ENCODE measurements around the gene PUSL1. TPM values are rescaled to one million over a fixed set of nuclear protein-coding genes. Genes with fewer than 3 reads are reported as not detected.
"Not testable (repeated sequence)": the region's sequence is repeated elsewhere in the genome, so short reads cannot be mapped to it uniquely, and the experiment has no call there.

PUSL1 gene
- total RNA-seq, 2 experiments from 2014 or later, result 26.3 to 27.2 TPM

DNA sequence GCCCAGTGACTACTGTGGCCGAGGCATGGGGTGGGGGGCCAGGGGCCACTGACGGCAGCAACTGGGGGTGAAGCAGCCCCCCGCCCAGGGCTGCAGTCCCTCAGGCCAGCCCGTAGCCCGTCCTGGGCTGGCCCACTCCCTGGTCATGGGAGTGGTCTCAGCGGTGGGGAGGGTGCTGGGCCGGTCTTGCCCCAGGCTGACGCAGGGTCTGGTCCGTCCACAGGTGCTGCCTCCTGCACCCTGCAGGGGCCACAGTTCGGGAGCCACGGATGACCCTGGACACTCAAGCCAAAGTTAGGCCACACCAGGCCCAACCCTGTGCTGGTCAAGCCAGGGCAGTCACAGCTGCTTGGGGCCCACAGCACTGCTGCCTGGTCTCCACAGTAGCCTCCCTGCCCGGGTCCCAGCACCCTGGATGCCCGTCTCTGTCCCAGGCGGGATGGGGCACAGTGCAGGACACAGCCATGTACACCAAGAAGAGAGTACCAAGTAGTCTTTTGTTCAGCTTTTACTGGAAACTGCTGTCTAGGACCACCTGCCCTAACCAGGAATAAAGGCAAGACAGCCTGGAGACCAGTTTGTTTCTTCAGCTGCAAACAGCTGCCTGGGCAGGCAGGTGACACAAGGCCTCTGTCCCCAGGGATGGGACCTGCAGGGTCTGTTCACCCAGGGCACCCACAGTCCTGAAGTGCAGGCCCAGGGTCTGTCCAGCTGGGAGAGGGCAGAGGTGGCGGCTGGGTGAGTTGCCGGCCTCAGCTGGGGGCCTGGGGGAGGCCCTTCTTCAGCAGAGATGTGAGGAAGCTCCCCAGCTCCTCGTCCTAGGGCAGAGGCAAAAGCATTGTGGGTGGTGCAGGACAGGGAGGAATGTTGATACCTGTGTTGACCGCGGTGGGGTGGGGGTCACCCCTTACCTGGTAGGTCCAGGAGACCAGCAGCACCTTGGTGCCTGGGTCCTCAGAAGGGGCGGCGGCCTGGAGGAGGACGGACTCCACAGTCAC is 3.0 kb downstream of the PUSL1 start:
- ATAC-seq (no peak), DNase-seq (no peak)
- H3K36me3 Mint-ChIP-seq, result peaks cover 8% of the 10 kb centered on the region
- CTCF ChIA-PET, result no interaction called here
- peaks cover 12% of the 10 kb centered on the region for H3K4me1 Mint-ChIP-seq
- H3K4me3 Mint-ChIP-seq, result no peak overlapping the region
- no peaks in the 10 kb centered on the region for H3K27me3 Mint-ChIP-seq
- H3K9me3 Mint-ChIP-seq (ENCODE audit: low read depth), result no peaks in the 10 kb centered on the region
- H3K27ac Mint-ChIP-seq, result no peak overlapping the region

DNA sequence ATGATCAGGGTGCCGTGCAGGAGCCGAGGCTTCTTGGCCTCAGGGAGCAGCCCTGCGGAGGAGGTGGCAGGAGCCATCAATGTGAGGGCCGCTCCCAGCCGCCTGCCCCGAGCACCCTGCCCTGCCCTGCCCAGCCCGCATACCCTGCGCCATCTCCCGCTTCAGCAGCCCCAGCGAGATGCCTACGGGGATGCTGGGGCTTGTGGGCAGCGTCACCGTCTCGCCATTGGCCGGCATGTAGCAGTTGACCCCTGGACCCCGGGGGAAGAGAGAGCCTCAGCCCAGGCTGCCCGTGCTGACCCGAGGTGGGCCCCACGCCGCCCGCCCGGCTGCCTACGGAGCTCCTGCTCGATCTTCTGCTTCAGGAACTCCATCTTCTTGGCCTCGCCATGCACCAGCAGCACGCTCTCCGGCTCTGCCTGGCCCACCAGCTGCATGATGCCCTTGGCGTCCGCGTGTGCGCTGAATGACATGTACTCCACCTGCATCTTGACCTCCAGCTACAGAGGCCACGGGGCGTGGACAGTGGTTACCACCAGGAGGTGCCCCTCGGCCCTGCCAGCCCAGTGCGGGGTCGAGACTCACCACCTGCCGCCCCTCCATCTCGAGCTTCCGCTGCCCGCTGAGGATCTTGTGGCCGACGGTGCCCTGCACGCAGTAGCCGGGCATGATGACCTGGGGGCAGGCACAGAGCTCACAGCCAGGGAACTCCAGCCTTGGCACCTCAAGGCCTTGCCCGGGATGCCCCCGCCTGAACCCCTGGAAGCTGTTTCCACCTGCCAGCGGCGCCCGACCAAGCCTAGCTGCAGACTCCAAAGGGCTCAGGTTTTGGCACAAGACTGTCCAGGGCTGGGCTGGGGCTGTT is 4.3 kb downstream of the PUSL1 start:
- DNase-seq (no peak), ATAC-seq (no peak)
- Mint-ChIP-seq H3K4me3 (no peak overlapping the region), H3K4me1 (peaks cover 4% of the 10 kb centered on the region), H3K36me3 (peaks cover 12% of the 10 kb centered on the region), H3K27ac (no peak overlapping the region), H3K9me3 (ENCODE audit: low read depth) (no peaks in the 10 kb centered on the region), H3K27me3 (no peaks in the 10 kb centered on the region)
- CTCF ChIA-PET, result interaction anchor here (1.0 kb wide), 1 partner anchor 13 kb away, joined by 3 read pairs; no protein-coding TSS in a partner anchor

DNA sequence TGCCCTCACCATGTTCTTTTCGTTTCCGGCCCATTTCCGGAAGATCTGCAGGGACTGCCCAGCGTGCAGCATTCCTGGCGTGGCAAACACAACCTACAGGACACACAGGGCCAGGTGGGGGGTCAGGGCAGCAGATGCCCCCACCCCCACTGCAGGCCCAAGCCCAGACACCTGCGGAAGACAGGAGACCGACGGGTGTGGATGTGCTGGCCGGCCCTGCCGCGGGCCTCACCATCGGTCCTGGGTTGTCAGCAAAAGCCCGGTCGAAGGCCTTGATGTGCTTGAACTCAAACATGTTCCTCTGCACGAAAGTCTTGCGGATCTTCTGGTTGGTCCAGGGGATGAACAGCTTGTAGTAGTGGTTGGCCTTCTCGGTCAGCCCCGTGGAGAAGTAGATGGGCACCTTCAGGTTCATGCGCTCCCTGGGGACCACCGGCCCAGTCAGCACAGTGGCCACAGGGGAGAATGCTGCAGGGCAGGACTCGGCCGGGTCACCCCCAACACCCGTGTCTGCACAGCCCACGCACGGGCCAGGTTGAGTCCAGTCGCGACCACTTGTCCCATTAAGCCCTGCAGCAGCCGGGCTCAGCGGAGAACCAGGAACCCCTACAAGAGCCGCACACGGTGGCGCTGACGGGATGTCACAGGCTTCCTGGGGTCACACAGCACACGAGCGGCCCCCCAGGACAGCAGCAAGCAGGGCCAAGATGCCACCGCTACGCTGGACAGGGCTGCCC is 5.3 kb downstream of the PUSL1 start:
- no peak overlapping the region for H3K27ac Mint-ChIP-seq
- peaks cover 14% of the 10 kb centered on the region for H3K36me3 Mint-ChIP-seq
- CTCF ChIA-PET, result interaction anchor here (1.0 kb wide), 1 partner anchor 14 kb away, joined by 3 read pairs; no protein-coding TSS in a partner anchor
- no peaks in the 10 kb centered on the region for H3K9me3 Mint-ChIP-seq (ENCODE audit: low read depth)
- peaks cover 4% of the 10 kb centered on the region for H3K4me1 Mint-ChIP-seq
- ATAC-seq (no peak), DNase-seq (no peak)
- no peaks in the 10 kb centered on the region for H3K27me3 Mint-ChIP-seq
- H3K4me3 Mint-ChIP-seq, result no peak overlapping the region

DNA sequence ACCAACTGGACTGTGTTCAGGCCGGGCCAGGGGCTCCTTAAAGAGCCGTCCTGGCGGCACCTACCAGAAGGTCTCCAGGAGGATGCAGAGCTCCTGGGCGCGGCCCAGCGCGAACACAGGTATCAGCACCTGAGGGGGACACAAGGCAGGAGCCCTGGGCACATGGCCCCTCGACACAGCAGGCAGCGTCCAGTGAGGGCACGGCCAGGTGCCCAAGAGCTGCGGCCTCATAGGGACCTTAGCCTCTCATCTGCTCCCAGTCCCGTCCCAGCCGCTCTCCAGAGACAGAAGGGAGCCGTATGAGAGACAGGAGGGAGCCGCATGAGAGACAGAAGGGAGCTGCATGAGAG is 5.8 kb downstream of the PUSL1 start:
- H3K27ac Mint-ChIP-seq, result no peak overlapping the region
- peaks cover 16% of the 10 kb centered on the region for H3K36me3 Mint-ChIP-seq

DNA sequence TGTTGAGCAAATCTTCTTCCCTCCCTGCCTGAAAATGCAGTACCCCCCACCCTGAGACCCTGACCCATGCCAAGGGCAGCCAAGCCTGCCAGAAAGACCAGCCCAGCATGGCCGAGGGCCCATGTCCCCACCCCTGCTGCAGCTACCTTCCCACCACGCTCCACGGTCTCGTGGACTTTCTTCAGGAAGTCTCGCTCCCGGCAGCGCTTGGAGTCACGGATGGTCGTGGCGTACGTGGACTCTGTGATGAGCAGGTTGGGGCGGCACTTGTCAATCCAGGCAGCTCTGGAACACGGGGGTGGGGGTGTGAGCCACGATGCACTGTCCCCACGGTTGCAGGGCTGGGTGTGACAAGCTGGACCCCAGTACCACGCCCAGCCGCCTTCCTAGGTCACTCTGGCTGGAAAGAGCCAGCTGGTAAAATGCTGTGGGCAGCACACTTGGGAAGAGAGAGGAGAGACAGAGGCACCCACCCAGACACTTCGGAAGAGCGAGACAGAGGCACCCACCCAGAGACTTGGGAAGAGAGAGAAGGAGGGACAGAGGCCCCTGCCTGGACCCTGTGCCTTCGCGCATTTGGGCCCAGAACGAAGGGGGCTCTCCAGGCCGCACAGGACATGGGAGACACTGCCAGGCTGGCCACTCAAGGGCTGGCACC is 6.4 kb downstream of the PUSL1 start:
- Mint-ChIP-seq H3K27ac (no peak overlapping the region), H3K9me3 (ENCODE audit: low read depth) (no peaks in the 10 kb centered on the region), H3K4me3 (no peak overlapping the region), H3K36me3 (peaks cover 16% of the 10 kb centered on the region), H3K27me3 (no peaks in the 10 kb centered on the region), H3K4me1 (peaks cover 3% of the 10 kb centered on the region)
- DNase-seq, result no peak
- ATAC-seq, result no peak
- CTCF ChIA-PET, result no interaction called here

More for the DNA sequence above, 5.8 kb downstream of the PUSL1 start:
- Mint-ChIP-seq H3K27me3 (no peaks in the 10 kb centered on the region), H3K4me3 (no peak overlapping the region), H3K4me1 (peaks cover 4% of the 10 kb centered on the region), H3K9me3 (ENCODE audit: low read depth) (no peaks in the 10 kb centered on the region)
- CTCF ChIA-PET, result no interaction called here
- ATAC-seq (no peak), DNase-seq (no peak)

DNA sequence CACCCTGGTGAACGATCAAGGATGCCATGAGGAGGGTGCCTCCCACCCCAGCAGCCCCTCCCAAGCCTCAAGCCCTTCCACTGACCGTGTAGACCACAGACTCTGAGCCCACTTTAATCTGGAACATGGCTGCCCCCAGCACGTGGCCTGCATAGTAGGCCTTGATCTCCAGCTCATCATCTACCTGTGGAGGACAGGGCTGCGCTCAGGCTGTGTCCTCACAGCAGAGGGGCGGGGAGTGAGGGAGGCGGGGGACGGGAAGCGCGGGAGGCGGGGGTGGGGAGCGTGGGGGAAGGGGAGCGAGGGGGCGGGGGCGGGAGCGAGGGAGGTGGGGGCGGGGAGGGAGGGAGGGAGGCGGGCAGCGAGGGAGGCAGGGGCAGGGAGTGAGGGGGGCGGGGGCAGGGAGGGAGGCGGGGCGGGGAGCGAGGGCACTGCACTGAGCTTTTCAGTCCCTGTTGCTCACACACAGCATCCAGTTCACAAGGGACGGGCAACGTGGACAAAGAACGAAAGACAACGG is 7.1 kb downstream of the PUSL1 start:
- DNase-seq (no peak), ATAC-seq (no peak)
- Mint-ChIP-seq H3K4me3 (no peak overlapping the region), H3K27me3 (no peaks in the 10 kb centered on the region), H3K4me1 (peaks cover 4% of the 10 kb centered on the region), H3K9me3 (ENCODE audit: low read depth) (no peaks in the 10 kb centered on the region), H3K27ac (no peak overlapping the region), H3K36me3 (peaks cover 16% of the 10 kb centered on the region)
- CTCF ChIA-PET, result no interaction called here

DNA sequence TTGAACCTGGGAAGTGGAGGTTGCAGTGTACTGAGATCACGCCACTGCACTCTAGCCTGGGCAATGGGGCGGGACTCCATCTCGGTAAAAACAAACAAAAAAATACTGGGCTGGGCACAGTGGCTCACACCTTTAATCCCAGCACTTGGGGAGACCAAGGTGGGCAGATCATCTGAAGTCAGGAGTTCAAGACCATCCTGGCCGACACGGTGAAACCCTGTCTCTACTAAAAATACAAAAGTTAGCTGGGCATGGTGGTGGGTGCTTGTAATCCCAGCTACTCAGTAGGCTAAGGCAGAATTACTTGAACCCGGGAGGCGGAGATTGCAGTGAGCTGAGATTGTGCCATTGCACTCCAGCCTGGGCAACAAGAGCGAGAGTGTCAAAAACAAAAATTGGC is 7.8 kb downstream of the PUSL1 start:
- peaks cover 16% of the 10 kb centered on the region for H3K36me3 Mint-ChIP-seq
- H3K9me3 Mint-ChIP-seq (ENCODE audit: low read depth); CTCF ChIA-PET; H3K4me1 Mint-ChIP-seq; ATAC-seq; H3K27me3 Mint-ChIP-seq; H3K27ac Mint-ChIP-seq; H3K4me3 Mint-ChIP-seq; DNase-seq: not testable (repeated sequence)

DNA sequence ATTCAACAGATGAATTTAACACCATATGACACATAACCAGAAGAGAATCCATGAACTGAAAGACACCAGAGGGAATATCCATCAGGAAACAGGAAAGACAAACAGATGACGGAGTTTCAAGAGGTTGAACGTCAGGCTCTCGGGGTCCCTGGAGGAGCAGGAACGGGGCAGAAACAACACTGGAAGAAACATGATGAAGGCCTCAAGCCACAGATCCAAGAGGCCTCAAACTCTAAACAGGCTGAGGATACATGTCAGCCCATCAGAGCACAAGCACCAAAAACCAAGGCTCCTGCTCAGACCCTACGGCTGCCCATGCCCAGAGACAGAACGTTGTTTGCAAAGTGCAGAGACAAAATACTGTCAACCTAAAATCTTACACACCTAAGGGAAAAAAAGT is 9.0 kb downstream of the PUSL1 start:
- peaks cover 10% of the 10 kb centered on the region for H3K4me1 Mint-ChIP-seq
- DNase-seq, result no peak
- no peaks in the 10 kb centered on the region for H3K27me3 Mint-ChIP-seq
- no peak overlapping the region for H3K4me3 Mint-ChIP-seq
- H3K9me3 Mint-ChIP-seq (ENCODE audit: low read depth), result no peaks in the 10 kb centered on the region
- H3K36me3 Mint-ChIP-seq, result peaks cover 18% of the 10 kb centered on the region
- CTCF ChIA-PET, result no interaction called here
- no peak overlapping the region for H3K27ac Mint-ChIP-seq
- ATAC-seq, result no peak

DNA sequence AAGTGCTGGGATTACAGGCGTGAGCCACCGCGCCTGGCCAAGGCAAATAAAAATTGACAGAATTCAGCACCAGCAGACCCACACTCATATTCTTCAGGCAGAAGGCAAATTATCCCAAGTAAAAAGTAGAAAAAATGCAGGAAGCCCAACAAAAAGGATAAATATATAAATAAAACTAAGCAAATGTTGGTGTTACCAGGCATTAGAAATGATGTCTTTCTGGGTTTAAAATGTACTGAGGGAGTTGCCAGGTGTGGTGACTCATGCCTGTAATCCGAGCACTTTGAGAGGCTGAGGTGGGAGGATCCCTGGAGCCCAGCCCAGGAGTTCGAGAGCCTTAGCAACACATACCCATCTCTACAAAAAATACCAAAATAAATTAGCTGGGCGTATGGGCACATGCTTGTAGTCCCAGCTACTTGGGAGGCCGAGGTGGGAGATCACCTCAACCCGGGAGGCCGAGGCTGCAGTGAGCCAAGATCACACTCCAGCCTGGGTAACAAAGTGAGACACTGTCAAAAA is 9.8 kb downstream of the PUSL1 start:
- Mint-ChIP-seq H3K4me3 (no peak overlapping the region), H3K27ac (no peak overlapping the region), H3K36me3 (peaks cover 18% of the 10 kb centered on the region), H3K9me3 (ENCODE audit: low read depth) (no peaks in the 10 kb centered on the region), H3K4me1 (peaks cover 15% of the 10 kb centered on the region), H3K27me3 (no peaks in the 10 kb centered on the region)
- no peak for DNase-seq
- no peak for ATAC-seq
- CTCF ChIA-PET, result no interaction called here

DNA sequence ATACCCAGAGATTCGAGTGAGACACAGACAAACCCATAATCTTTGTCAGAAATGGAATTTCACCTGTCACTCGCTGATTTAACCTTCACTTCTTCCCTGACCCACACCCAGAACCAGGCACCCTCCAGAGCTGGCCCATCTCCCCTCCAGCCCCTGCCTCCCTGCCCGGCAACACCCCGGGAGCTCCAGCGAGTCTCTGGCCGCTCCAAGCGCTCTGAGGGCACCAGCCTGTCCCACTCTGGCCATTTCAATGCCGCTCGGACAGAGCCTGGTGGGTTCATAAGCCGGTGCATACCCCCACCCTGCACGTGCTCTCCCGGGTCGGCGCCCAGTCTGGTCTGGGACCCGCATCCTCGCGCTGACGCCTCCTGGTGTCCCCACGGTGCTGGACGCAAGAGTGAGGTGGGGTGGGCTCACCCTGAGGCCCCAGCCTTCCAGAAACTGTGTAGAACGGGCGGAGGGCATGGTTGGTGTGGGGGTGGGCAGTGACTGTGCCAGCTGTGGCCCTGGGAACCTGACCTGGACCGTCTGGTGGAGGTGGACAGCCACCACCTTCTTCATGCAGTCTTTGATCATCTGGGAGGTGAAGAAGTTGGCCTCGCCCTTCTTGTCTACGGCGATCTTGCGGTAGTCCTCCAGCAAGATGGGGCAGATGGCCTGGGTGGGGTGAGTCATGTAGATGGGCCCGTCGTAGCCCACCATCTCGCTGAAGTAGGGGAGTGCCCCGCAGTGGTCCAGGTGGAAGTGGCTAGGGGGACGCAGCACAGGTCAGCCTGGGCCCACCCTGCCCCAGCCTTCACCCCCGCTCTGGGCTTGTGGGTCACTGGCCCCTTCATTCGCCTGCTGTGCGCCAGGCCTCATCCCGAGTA is 10.6 kb downstream of the PUSL1 start:
- H3K36me3 Mint-ChIP-seq, result peaks cover 15% of the 10 kb centered on the region
- DNase-seq (no peak), ATAC-seq (no peak)
- CTCF ChIA-PET, result interaction anchor here (1.4 kb wide), 1 partner anchor 10 kb away, joined by 3 read pairs; no protein-coding TSS in a partner anchor
- peaks cover 20% of the 10 kb centered on the region for H3K4me1 Mint-ChIP-seq
- no peak overlapping the region for H3K4me3 Mint-ChIP-seq
- H3K27me3 Mint-ChIP-seq, result no peaks in the 10 kb centered on the region
- no peak overlapping the region for H3K27ac Mint-ChIP-seq
- H3K9me3 Mint-ChIP-seq (ENCODE audit: low read depth), result no peaks in the 10 kb centered on the region

DNA sequence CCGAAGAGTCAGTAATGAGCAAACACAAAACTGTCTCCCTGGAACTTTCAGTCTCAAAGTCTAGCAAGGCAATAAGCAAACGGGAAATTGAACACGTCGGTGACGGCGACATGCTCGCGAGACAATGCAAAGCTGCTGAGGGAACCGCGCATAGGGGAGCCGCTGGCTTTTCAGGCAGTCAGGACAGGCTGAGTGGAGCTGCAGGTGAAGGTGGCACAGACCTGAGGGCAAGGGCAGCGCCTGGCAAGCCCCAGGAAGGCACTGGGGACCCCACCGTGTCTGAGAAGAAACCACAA is 11.2 kb downstream of the PUSL1 start:
- peaks cover 20% of the 10 kb centered on the region for H3K4me1 Mint-ChIP-seq
- peaks cover 15% of the 10 kb centered on the region for H3K36me3 Mint-ChIP-seq
- DNase-seq (no peak), ATAC-seq (no peak)
- H3K27me3 Mint-ChIP-seq, result no peaks in the 10 kb centered on the region
- H3K27ac Mint-ChIP-seq, result no peak overlapping the region
- CTCF ChIA-PET, result interaction anchor here (1.4 kb wide), 1 partner anchor 10 kb away, joined by 3 read pairs; no protein-coding TSS in a partner anchor
- H3K9me3 Mint-ChIP-seq (ENCODE audit: low read depth), result no peaks in the 10 kb centered on the region
- H3K4me3 Mint-ChIP-seq, result no peak overlapping the region
